ENCODE data around the gene CPNE2.
A peak's percentile ranks its signal among the peaks of the same experiment; 100 is the strongest.

Gene CPNE2

GRCh38 chr16:57178196-57178595 is 85.8 kb downstream of the CPNE2 start:
- Histone ChIP-seq H3K9ac (no peak overlapping the region), H3K4me1 (no peaks in the 10 kb centered on the region), H3K9me3 (ENCODE audit: control insufficient read depth, low read length) (no peaks in the 10 kb centered on the region), H3K4me3 (ENCODE audit: low read depth, low read length) (no peak overlapping the region), H3K27me3 (ENCODE audit: control insufficient read depth, insufficient read depth, low read length) (no peaks in the 10 kb centered on the region), H3K27ac (no peak overlapping the region), H3K4me2 (ENCODE audit: low read length) (no peak overlapping the region), H3K79me2 (peaks cover 14% of the 10 kb centered on the region), H3K36me3 (ENCODE audit: control insufficient read depth, insufficient read depth, low read length) (no peaks in the 10 kb centered on the region), H2AFZ (no peak overlapping the region)
- no peak for TF ChIP-seq CTCF (IDR thresholded peaks at IDR 0.05)

GRCh38 chr16:57178793-57179212 is 86.4 kb downstream of the CPNE2 start:
- no peak overlapping the region for H3K9ac ChIP-seq
- H3K27ac ChIP-seq: no peak overlapping the region
- no peak overlapping the region for H2AFZ ChIP-seq
- no peaks in the 10 kb centered on the region for H3K4me1 ChIP-seq
- no peaks in the 10 kb centered on the region for H3K36me3 ChIP-seq (ENCODE audit: control insufficient read depth, insufficient read depth, low read length)
- H3K27me3 ChIP-seq (ENCODE audit: control insufficient read depth, insufficient read depth, low read length): no peaks in the 10 kb centered on the region
- H3K4me3 ChIP-seq (ENCODE audit: low read depth, low read length): no peak overlapping the region
- no peak for TF ChIP-seq CTCF (IDR thresholded peaks at IDR 0.05)
- no peaks in the 10 kb centered on the region for H3K9me3 ChIP-seq (ENCODE audit: control insufficient read depth, low read length)
- no peak overlapping the region for H3K4me2 ChIP-seq (ENCODE audit: low read length)
- H3K79me2 ChIP-seq: peaks cover 14% of the 10 kb centered on the region

GRCh38 chr16:57179215-57179828 is 86.9 kb downstream of the CPNE2 start:
- H3K9me3 ChIP-seq (ENCODE audit: control insufficient read depth, low read length): no peaks in the 10 kb centered on the region
- no peak overlapping the region for H3K9ac ChIP-seq
- no peak overlapping the region for H3K4me2 ChIP-seq (ENCODE audit: low read length)
- H3K4me1 ChIP-seq: no peaks in the 10 kb centered on the region
- peaks cover 18% of the 10 kb centered on the region for H3K79me2 ChIP-seq
- no peak for TF ChIP-seq CTCF (IDR thresholded peaks at IDR 0.05)
- H3K27ac ChIP-seq: no peak overlapping the region
- no peak overlapping the region for H3K4me3 ChIP-seq (ENCODE audit: low read depth, low read length)
- H3K27me3 ChIP-seq (ENCODE audit: control insufficient read depth, insufficient read depth, low read length): no peaks in the 10 kb centered on the region
- H2AFZ ChIP-seq: no peak overlapping the region
- H3K36me3 ChIP-seq (ENCODE audit: control insufficient read depth, insufficient read depth, low read length): no peaks in the 10 kb centered on the region

GRCh38 chr16:57184113-57184512 is 91.7 kb downstream of the CPNE2 start:
- H3K27me3 ChIP-seq (ENCODE audit: control insufficient read depth, insufficient read depth, low read length): no peaks in the 10 kb centered on the region
- H3K4me1 ChIP-seq: peaks cover 8% of the 10 kb centered on the region
- H3K36me3 ChIP-seq (ENCODE audit: control insufficient read depth, insufficient read depth, low read length): no peaks in the 10 kb centered on the region
- peak overlapping the region; percentile 86 for H3K4me3 ChIP-seq (ENCODE audit: low read depth, low read length)
- H3K4me2 ChIP-seq (ENCODE audit: low read length): no peak overlapping the region
- peaks cover 46% of the 10 kb centered on the region for H3K79me2 ChIP-seq
- no peak for TF ChIP-seq CTCF (IDR thresholded peaks at IDR 0.05)
- H3K9ac ChIP-seq: no peak overlapping the region
- H3K27ac ChIP-seq: no peak overlapping the region
- H3K9me3 ChIP-seq (ENCODE audit: control insufficient read depth, low read length): no peaks in the 10 kb centered on the region
- no peak overlapping the region for H2AFZ ChIP-seq

- peak overlapping the region; percentile 86 for H3K4me3 ChIP-seq (ENCODE audit: low read depth, low read length)
- peaks cover 8% of the 10 kb centered on the region for H3K4me1 ChIP-seq
- H3K27me3 ChIP-seq (ENCODE audit: control insufficient read depth, insufficient read depth, low read length): no peaks in the 10 kb centered on the region
- H3K9me3 ChIP-seq (ENCODE audit: control insufficient read depth, low read length): no peaks in the 10 kb centered on the region
- peak overlapping the region; percentile 75 for H3K9ac ChIP-seq
- peak overlapping the region; percentile 42 for H3K4me2 ChIP-seq (ENCODE audit: low read length)
- peak overlapping the region; percentile 87 for H3K27ac ChIP-seq
- peaks cover 52% of the 10 kb centered on the region for H3K79me2 ChIP-seq
- H3K36me3 ChIP-seq (ENCODE audit: control insufficient read depth, insufficient read depth, low read length): no peaks in the 10 kb centered on the region
- TF ChIP-seq CTCF (IDR thresholded peaks at IDR 0.05): no peak
- peak overlapping the region; percentile 92 for H2AFZ ChIP-seq
Measured at GRCh38 chr16:57184887-57185445, 92.6 kb downstream of the CPNE2 start.

All from parathyroid adenoma (tissue), 2 donors.